ENCODE data around the gene RNFT2. TPM values are rescaled to one million over a fixed set of nuclear protein-coding genes. Genes with fewer than 3 reads are reported as not detected.

Gene RNFT2
- total RNA-seq, 4 donors from 2014 or later, result 0.55 TPM; not detected in 3

GRCh38 chr12:116806845-116807440, 68.8 kb downstream of the RNFT2 start:
- intact Hi-C loops (cut with DNase I; ENCODE audit: low total_unique reads) (no loop called here), in situ Hi-C loops (cut with MboI; ENCODE audit: low sequenced_read_pairs in 4 of 4) (no loop called here)
- Histone ChIP-seq H3K27ac (no peak overlapping the region), H3K27me3 (no peaks in the 10 kb centered on the region), H3K36me3 (no peaks in the 10 kb centered on the region), H3K4me3 (no peak overlapping the region), H3K4me1 (no peaks in the 10 kb centered on the region), H3K9me3 (no peaks in the 10 kb centered on the region)
- no peak for DNase-seq
- ATAC-seq, result no peak
- no peak for TF ChIP-seq POLR2A (IDR thresholded peaks at IDR 0.05)
- no peak for TF ChIP-seq CTCF (IDR thresholded peaks at IDR 0.05 in 4 of 5, conservative IDR thresholded peaks at IDR 0.05 in 1 of 5)

DNA sequence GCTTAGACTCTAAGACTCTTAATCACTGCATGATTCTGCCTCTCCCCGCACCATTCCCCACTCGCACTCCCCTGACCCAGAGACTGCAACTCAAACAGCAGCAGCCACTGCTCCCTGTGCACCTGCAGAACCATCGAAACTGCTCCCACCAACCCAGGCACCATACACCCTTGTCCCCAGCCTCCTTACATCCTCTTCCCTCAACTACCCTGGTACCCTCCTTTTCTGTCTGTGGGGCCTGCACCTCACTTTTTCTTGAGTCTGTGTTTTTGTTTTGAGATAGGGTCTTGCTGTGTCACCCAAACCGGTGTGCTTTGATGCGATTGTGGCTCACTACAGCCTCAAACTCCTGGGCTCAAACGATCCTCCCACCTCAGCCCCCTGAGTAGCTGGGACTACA, 69.4 kb downstream of the RNFT2 start:
- ATAC-seq, result no peak
- no peak overlapping the region for H3K4me3 ChIP-seq
- H3K27ac ChIP-seq, result no peak overlapping the region
- intact Hi-C loops (cut with DNase I; ENCODE audit: low total_unique reads) (no loop called here), in situ Hi-C loops (cut with MboI; ENCODE audit: low sequenced_read_pairs in 4 of 4) (no loop called here)
- H3K4me1 ChIP-seq, result no peaks in the 10 kb centered on the region
- no peaks in the 10 kb centered on the region for H3K36me3 ChIP-seq
- TF ChIP-seq POLR2A (IDR thresholded peaks at IDR 0.05), result no peak
- TF ChIP-seq CTCF (IDR thresholded peaks at IDR 0.05 in 4 of 5, conservative IDR thresholded peaks at IDR 0.05 in 1 of 5), result no peak
- DNase-seq, result no peak
- H3K27me3 ChIP-seq, result no peaks in the 10 kb centered on the region
- H3K9me3 ChIP-seq, result no peaks in the 10 kb centered on the region

GRCh38 chr12:116808113-116809105, 70.3 kb downstream of the RNFT2 start:
- DNase-seq, result no peak
- no peaks in the 10 kb centered on the region for H3K36me3 ChIP-seq
- H3K27ac ChIP-seq, result no peak overlapping the region
- TF ChIP-seq POLR2A (IDR thresholded peaks at IDR 0.05) (no peak), CTCF (IDR thresholded peaks at IDR 0.05 in 4 of 5, conservative IDR thresholded peaks at IDR 0.05 in 1 of 5) (no peak)
- no peaks in the 10 kb centered on the region for H3K9me3 ChIP-seq
- intact Hi-C loops (cut with DNase I; ENCODE audit: low total_unique reads), result no loop called here
- no peaks in the 10 kb centered on the region for H3K4me1 ChIP-seq
- no peak for ATAC-seq
- no peaks in the 10 kb centered on the region for H3K27me3 ChIP-seq
- no peak overlapping the region for H3K4me3 ChIP-seq
- in situ Hi-C loops (cut with MboI; ENCODE audit: low sequenced_read_pairs in 4 of 4), result no loop called here

GRCh38 chr12:116812238-116812637, 74.1 kb downstream of the RNFT2 start:
- Histone ChIP-seq H3K27ac (no peak overlapping the region), H3K27me3 (no peaks in the 10 kb centered on the region), H3K4me1 (no peaks in the 10 kb centered on the region), H3K4me3 (no peak overlapping the region), H3K9me3 (no peaks in the 10 kb centered on the region), H3K36me3 (no peaks in the 10 kb centered on the region)
- DNase-seq (no peak), ATAC-seq (no peak)
- TF ChIP-seq POLR2A (IDR thresholded peaks at IDR 0.05) (no peak), CTCF (IDR thresholded peaks at IDR 0.05 in 4 of 5, conservative IDR thresholded peaks at IDR 0.05 in 1 of 5) (no peak)
- in situ Hi-C loops (cut with MboI; ENCODE audit: low sequenced_read_pairs in 4 of 4) (no loop called here), intact Hi-C loops (cut with DNase I; ENCODE audit: low total_unique reads) (no loop called here)
